H9 (cell line): Measurements from ENCODE around the gene VPS4A. TPM values are rescaled to one million over a fixed set of nuclear protein-coding genes. Genes with fewer than 3 reads are reported as not detected.

Experiments used
- DNase-seq: peaks from one replicate; pipeline ENCODE4 v3.0.0-alpha.2; 2017
- H2AFZ ChIP-seq: one replicate; pipeline ENCODE4 v1.6.1; 2013; ENCODE audit warnings: mild to moderate bottlenecking, low read length, control low read depth, moderate library complexity
- H2AK5ac ChIP-seq: 2 replicates; pipeline ENCODE4 v1.6.1; 2013; ENCODE audit warnings: low read length, control low read depth, mixed read lengths; ENCODE audit not compliant: insufficient read length
- H2BK120ac ChIP-seq: one replicate; pipeline ENCODE4 v1.6.1; 2013; ENCODE audit warnings: low read depth, mild to moderate bottlenecking, low read length, control low read depth, inconsistent platforms; ENCODE audit not compliant: poor library complexity, severe bottlenecking
- H2BK12ac ChIP-seq: 2 replicates; pipeline ENCODE4 v1.6.1; 2013; ENCODE audit warnings: low read length, control low read depth, mixed read lengths, low read depth; ENCODE audit not compliant: insufficient read length
- H2BK15ac ChIP-seq: 2 replicates; pipeline ENCODE4 v1.6.1; 2013; ENCODE audit warnings: low read depth, low read length, control low read depth
- H2BK20ac ChIP-seq: one replicate; pipeline ENCODE4 v1.6.1; 2013; ENCODE audit warnings: low read depth, mild to moderate bottlenecking, low read length, control low read depth, inconsistent platforms; ENCODE audit not compliant: poor library complexity, severe bottlenecking
- H2BK5ac ChIP-seq: 2 replicates; pipeline ENCODE4 v1.6.1; 2013; ENCODE audit warnings: low read length, control low read depth, mixed read lengths; ENCODE audit not compliant: insufficient read length
- H3K14ac ChIP-seq: 2 replicates; pipeline ENCODE4 v1.6.1; 2013; ENCODE audit warnings: low read length, control low read depth; ENCODE audit not compliant: insufficient read depth
- H3K18ac ChIP-seq: 2 replicates; pipeline ENCODE4 v1.6.1; 2013; ENCODE audit warnings: low read depth, mild to moderate bottlenecking, mixed read lengths, low read length, control low read depth; ENCODE audit not compliant: insufficient read length
- H3K23ac ChIP-seq: 2 replicates; pipeline ENCODE4 v1.6.1; 2013; ENCODE audit warnings: low read length, control low read depth, mixed read lengths, low read depth; ENCODE audit not compliant: insufficient read length
- H3K23me2 ChIP-seq: 2 replicates; pipeline ENCODE4 v1.6.1; 2013; ENCODE audit warnings: low read depth, mild to moderate bottlenecking, mixed read lengths, low read length, control low read depth; ENCODE audit not compliant: insufficient read length, poor library complexity, severe bottlenecking
- H3K27ac ChIP-seq: 2 replicates; pipeline ENCODE4 v1.5.1; 2013; ENCODE audit warnings: low read length, control low read depth, mixed read lengths, low read depth; ENCODE audit not compliant: insufficient read length
- H3K27me3 ChIP-seq: 2 replicates; pipeline ENCODE4 v1.6.1; 2013; ENCODE audit warnings: low read length, control low read depth, inconsistent platforms; ENCODE audit not compliant: insufficient read depth
- H3K4ac ChIP-seq: 2 replicates; pipeline ENCODE4 v1.6.1; 2013; ENCODE audit warnings: low read depth, mild to moderate bottlenecking, control low read depth, inconsistent platforms, low read length, moderate library complexity
- H3K4me1 ChIP-seq: 2 replicates; pipeline ENCODE4 v1.6.1; 2013; ENCODE audit warnings: low read length, control low read depth, inconsistent platforms; ENCODE audit not compliant: insufficient read depth
- H3K4me2 ChIP-seq: 2 replicates; pipeline ENCODE4 v1.6.1; 2013; ENCODE audit warnings: low read length, control low read depth, mixed read lengths; ENCODE audit not compliant: insufficient read length, insufficient read depth
- H3K56ac ChIP-seq: 2 replicates; pipeline ENCODE4 v1.6.1; 2013; ENCODE audit warnings: low read depth, mild to moderate bottlenecking, mixed read lengths, low read length, control low read depth; ENCODE audit not compliant: insufficient read length
- H3K79me1 ChIP-seq: 2 replicates; pipeline ENCODE4 v1.6.1; 2013; ENCODE audit warnings: low read depth, mild to moderate bottlenecking, moderate library complexity, low read length, control low read depth, inconsistent platforms; ENCODE audit not compliant: insufficient read depth, poor library complexity, severe bottlenecking
- H3K79me2 ChIP-seq: 2 replicates; pipeline ENCODE4 v1.6.1; 2013; ENCODE audit warnings: low read length, control low read depth, inconsistent platforms; ENCODE audit not compliant: insufficient read depth
- H3K9ac ChIP-seq: 2 replicates; pipeline ENCODE4 v1.6.1; 2013; ENCODE audit warnings: low read length, control low read depth, mixed read lengths; ENCODE audit not compliant: insufficient read length; ENCODE audit errors: extremely low read depth
- H3K9me3 ChIP-seq: one replicate; pipeline ENCODE4 v1.6.1; 2013; ENCODE audit warnings: low read depth, low read length, inconsistent platforms; ENCODE audit not compliant: control insufficient read depth
- H3T11ph ChIP-seq: one replicate; pipeline ENCODE4 v1.6.1; 2013; ENCODE audit warnings: mild to moderate bottlenecking, low read length, control low read depth, inconsistent platforms
- H4K20me1 ChIP-seq: one replicate; pipeline ENCODE4 v1.6.1; 2013; ENCODE audit not compliant: control insufficient read depth, insufficient read length, insufficient read depth
- H4K5ac ChIP-seq: 2 replicates; pipeline ENCODE4 v1.6.1; 2013; ENCODE audit warnings: low read depth, mild to moderate bottlenecking, mixed read lengths, low read length, control low read depth; ENCODE audit not compliant: insufficient read length
- H4K8ac ChIP-seq: replicated peaks from 2 replicates; pipeline ENCODE4 v1.6.1; 2013; ENCODE audit warnings: low read length, control low read depth, mixed read lengths, low read depth; ENCODE audit not compliant: insufficient read length
- H4K91ac ChIP-seq: 2 replicates; pipeline ENCODE4 v1.6.1; 2013; ENCODE audit warnings: low read depth, mild to moderate bottlenecking, moderate library complexity, mixed read lengths, low read length, control low read depth; ENCODE audit not compliant: insufficient read length
- H3K27ac Mint-ChIP-seq, 3 experiments: 2 replicates in 2 of 3; 3 replicates in 1 of 3; pipeline ENCODE4 v1.8.0; 2020 to 2021; ENCODE audit warnings: mixed read lengths in 3 of 3, mild to moderate bottlenecking in 1 of 3, moderate library complexity in 1 of 3
- H3K27me3 Mint-ChIP-seq: 2 replicates; pipeline ENCODE4 v1.8.0; 2021; ENCODE audit warnings: low read depth, mild to moderate bottlenecking, moderate library complexity, mixed read lengths
- H3K36me3 Mint-ChIP-seq, 3 experiments: 2 replicates in 2 of 3; 3 replicates in 1 of 3; pipeline ENCODE4 v1.8.0; 2020 to 2021; ENCODE audit warnings: low read depth in 3 of 3, mixed read lengths in 3 of 3; ENCODE audit not compliant: insufficient read depth in 1 of 3
- H3K4me1 Mint-ChIP-seq, 2 experiments: 2 replicates each; pipeline ENCODE4 v1.8.0; 2020; ENCODE audit warnings: mixed read lengths in 2 of 2
- H3K4me3 Mint-ChIP-seq, 2 experiments: 2 replicates in 1 of 2; 3 replicates in 1 of 2; pipeline ENCODE4 v1.8.0; 2020 to 2021; ENCODE audit warnings: mild to moderate bottlenecking in 2 of 2, mixed read lengths in 2 of 2, moderate library complexity in 1 of 2
- H3K9me3 Mint-ChIP-seq, 2 experiments: 2 replicates in 1 of 2; 3 replicates in 1 of 2; pipeline ENCODE4 v1.8.0; 2020; ENCODE audit warnings: mild to moderate bottlenecking in 2 of 2, mixed read lengths in 2 of 2, moderate library complexity in 1 of 2
- CTCF ChIP-seq: fragments of 200-600 bp; sonication (generic); conservative IDR thresholded peaks from 3 replicates; pipeline ENCODE4 v1.8.0; 2021; ENCODE audit warnings: antibody characterized with exemption, mild to moderate bottlenecking
- WGBS: extraction: QIAGEN DNeasy Blood & Tissue Kit; methylation state at CpG from one replicate; pipeline ENCODE4 v1.1.7; 2013; ENCODE audit warnings: missing lambda C conversion rate, low lambda C conversion rate, mixed read lengths; ENCODE audit not compliant: insufficient read length; ENCODE audit errors: extremely low coverage; 5-methylcytosine and 5-hydroxymethylcytosine counted together
- total RNA-seq: library from RNA; stranded (reverse); gene quantifications from 2 replicates; pipeline ENCODE4 v1.2.1, GENCODE V29; 2021

Gene VPS4A
- total RNA-seq, 1 experiment from 2014 or later = 27.1 TPM

GRCh38 chr16:69302301-69302700 is 8.8 kb upstream of the VPS4A start:
- H2AFZ ChIP-seq = no peak overlapping the region
- H4K8ac ChIP-seq = no peak overlapping the region
- H4K5ac ChIP-seq = no peak overlapping the region
- no peak overlapping the region for H3K4ac ChIP-seq
- no peak overlapping the region for H4K91ac ChIP-seq
- no peaks in the 10 kb centered on the region for H3K79me2 ChIP-seq
- H3K27ac Mint-ChIP-seq = peak overlapping the region in 1 of 3 experiments; percentile 22; a peak in 1 of 7 replicates
- H3K9me3 ChIP-seq = no peaks in the 10 kb centered on the region
- H3K4me1 Mint-ChIP-seq = no peaks in the 10 kb centered on the region
- H3K79me1 ChIP-seq = no peaks in the 10 kb centered on the region
- no peak for TF ChIP-seq CTCF
- no peak overlapping the region for H3K23ac ChIP-seq
- no peak overlapping the region for H2BK15ac ChIP-seq
- no peaks in the 10 kb centered on the region for H3K4me1 ChIP-seq
- H3K27me3 Mint-ChIP-seq = no peaks in the 10 kb centered on the region
- H3K4me3 Mint-ChIP-seq = no peak overlapping the region
- no peaks in the 10 kb centered on the region for H3K9me3 Mint-ChIP-seq
- no peak overlapping the region for H3K4me2 ChIP-seq
- no peak overlapping the region for H2BK12ac ChIP-seq
- H3K56ac ChIP-seq = no peak overlapping the region
- no peak overlapping the region for H2BK120ac ChIP-seq
- no peaks in the 10 kb centered on the region for H3K23me2 ChIP-seq
- no peaks in the 10 kb centered on the region for H4K20me1 ChIP-seq
- H3K36me3 Mint-ChIP-seq = peaks cover 0 to 18% (median 4%) of the 10 kb centered on the region in 3 experiments; a peak in 6 of 7 replicates
- no peak for DNase-seq
- no CpG with 5 or more reads among the region's 4 CpGs for WGBS
- no peak overlapping the region for H2BK5ac ChIP-seq
- H3T11ph ChIP-seq = no peak overlapping the region
- H3K27ac ChIP-seq = no peak overlapping the region
- H3K27me3 ChIP-seq = no peaks in the 10 kb centered on the region
- no peak overlapping the region for H2AK5ac ChIP-seq
- H2BK20ac ChIP-seq = no peak overlapping the region
- H3K14ac ChIP-seq = no peak overlapping the region
- H3K9ac ChIP-seq = no peak overlapping the region
- no peak overlapping the region for H3K18ac ChIP-seq
